TTC549 (cell line): ENCODE results near the gene RFFL.
"Not testable (repeated sequence)": the region's sequence is repeated elsewhere in the genome, so short reads cannot be mapped to it uniquely, and the experiment has no call there.

Source experiments
- FAIRE-seq: peaks from 2 replicates; lab custom pipeline; 2012; peaks lifted over from hg19 to GRCh38; lab: Jason Lieb, UNC

Gene RFFL

GRCh38 chr17:35002876-35003551 lies 60.5 kb downstream of the RFFL start:
- no peak for FAIRE-seq

GRCh38 chr17:35001549-35001948 lies 62.0 kb downstream of the RFFL start:
- no peak for FAIRE-seq

- FAIRE-seq, result not testable (repeated sequence)
These were observed 62.5 kb downstream of the RFFL start for GRCh38 chr17:35000965-35001364.

GRCh38 chr17:34999456-34999855 lies 64.1 kb downstream of the RFFL start:
- no peak for FAIRE-seq

- FAIRE-seq, result no peak
These were observed 65.3 kb downstream of the RFFL start for GRCh38 chr17:34998205-34998604.

- FAIRE-seq, result no peak
These were observed 66.1 kb downstream of the RFFL start for GRCh38 chr17:34997355-34997862.

- FAIRE-seq, result no peak
These were observed 66.9 kb downstream of the RFFL start for GRCh38 chr17:34996422-34997285.

GRCh38 chr17:34993031-34993430 lies 70.5 kb downstream of the RFFL start:
- no peak for FAIRE-seq

- no peak for FAIRE-seq
These were observed 71.9 kb downstream of the RFFL start for GRCh38 chr17:34991606-34992005.

GRCh38 chr17:34990921-34991365 lies 72.6 kb downstream of the RFFL start:
- FAIRE-seq, result no peak

- FAIRE-seq, result no peak
These were observed 74.0 kb downstream of the RFFL start for GRCh38 chr17:34989473-34989872.

- FAIRE-seq, result no peak
These were observed 74.9 kb downstream of the RFFL start for GRCh38 chr17:34988644-34989043.

- no peak for FAIRE-seq
These were observed 76.3 kb downstream of the RFFL start for GRCh38 chr17:34987232-34987631.

- no peak for FAIRE-seq
These were observed 81.8 kb downstream of the RFFL start for GRCh38 chr17:34981538-34982241.

GRCh38 chr17:34980681-34981537 lies 82.6 kb downstream of the RFFL start:
- FAIRE-seq, result no peak

- FAIRE-seq, result no peak
These were observed 83.2 kb downstream of the RFFL start, which contains the start of gene LIG3 for GRCh38 chr17:34980353-34980680. TSS of gene LIG3 (plus strand) at chr17:34980512. CDS start at chr17:34983006, 2,494 bp downstream.

GRCh38 chr17:34979650-34980352 lies 83.7 kb downstream of the RFFL start:
- no peak for FAIRE-seq

- no peak for FAIRE-seq
These were observed 84.4 kb downstream of the RFFL start for GRCh38 chr17:34979153-34979552.

GRCh38 chr17:34974794-34975785 lies 88.4 kb downstream of the RFFL start:
- no peak for FAIRE-seq

- FAIRE-seq, result no peak
These were observed 89.3 kb downstream of the RFFL start for GRCh38 chr17:34974179-34974578.
